Measurements from ENCODE around the gene AK8. TPM values are rescaled to one million over a fixed set of nuclear protein-coding genes. Genes with fewer than 3 reads are reported as not detected.

AK8 gene
- total RNA-seq, 1 donor from 2014 or later = 0.93 TPM

DNA sequence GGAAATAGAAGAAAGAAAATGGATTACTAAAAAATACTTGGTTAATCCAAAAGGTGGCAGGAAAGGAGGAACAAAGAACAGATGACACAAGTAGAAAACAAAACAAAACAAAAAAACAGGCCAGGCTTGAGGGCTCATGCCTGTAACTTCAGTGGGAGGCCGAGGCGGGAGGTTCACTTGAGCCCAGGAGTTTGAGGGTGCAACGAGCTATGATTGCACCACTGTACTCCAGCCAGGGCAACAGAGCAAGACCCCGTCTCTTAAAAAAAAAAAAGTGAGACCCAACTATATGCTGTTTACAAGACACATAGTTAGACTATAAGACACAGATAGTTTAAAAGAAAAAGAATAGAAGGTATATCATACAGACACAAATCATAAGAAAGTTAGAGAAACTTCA lies 59.5 kb downstream of the AK8 start:
- TF ChIP-seq, protein P1, sequence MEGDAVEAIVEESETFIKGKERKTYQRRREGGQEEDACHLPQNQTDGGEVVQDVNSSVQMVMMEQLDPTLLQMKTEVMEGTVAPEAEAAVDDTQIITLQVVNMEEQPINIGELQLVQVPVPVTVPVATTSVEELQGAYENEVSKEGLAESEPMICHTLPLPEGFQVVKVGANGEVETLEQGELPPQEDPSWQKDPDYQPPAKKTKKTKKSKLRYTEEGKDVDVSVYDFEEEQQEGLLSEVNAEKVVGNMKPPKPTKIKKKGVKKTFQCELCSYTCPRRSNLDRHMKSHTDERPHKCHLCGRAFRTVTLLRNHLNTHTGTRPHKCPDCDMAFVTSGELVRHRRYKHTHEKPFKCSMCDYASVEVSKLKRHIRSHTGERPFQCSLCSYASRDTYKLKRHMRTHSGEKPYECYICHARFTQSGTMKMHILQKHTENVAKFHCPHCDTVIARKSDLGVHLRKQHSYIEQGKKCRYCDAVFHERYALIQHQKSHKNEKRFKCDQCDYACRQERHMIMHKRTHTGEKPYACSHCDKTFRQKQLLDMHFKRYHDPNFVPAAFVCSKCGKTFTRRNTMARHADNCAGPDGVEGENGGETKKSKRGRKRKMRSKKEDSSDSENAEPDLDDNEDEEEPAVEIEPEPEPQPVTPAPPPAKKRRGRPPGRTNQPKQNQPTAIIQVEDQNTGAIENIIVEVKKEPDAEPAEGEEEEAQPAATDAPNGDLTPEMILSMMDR (IDR thresholded peaks at IDR 0.05) = no peak
- intact Hi-C loops (cut with micrococcal nuclease) = no loop called here
- Mint-ChIP-seq H3K4me3 (no peak overlapping the region), H3K27ac (no peak overlapping the region), H3K36me3 (ENCODE audit: low read depth) (no peaks in the 10 kb centered on the region), H3K9me3 (no peaks in the 10 kb centered on the region), H3K27me3 (peaks cover 3% of the 10 kb centered on the region), H3K4me1 (no peaks in the 10 kb centered on the region)
- no peak for DNase-seq
- ChIA-PET CTCF (no interaction called here), POLR2A (no interaction called here)
- no peak for ATAC-seq (ENCODE audit: low read depth)

DNA sequence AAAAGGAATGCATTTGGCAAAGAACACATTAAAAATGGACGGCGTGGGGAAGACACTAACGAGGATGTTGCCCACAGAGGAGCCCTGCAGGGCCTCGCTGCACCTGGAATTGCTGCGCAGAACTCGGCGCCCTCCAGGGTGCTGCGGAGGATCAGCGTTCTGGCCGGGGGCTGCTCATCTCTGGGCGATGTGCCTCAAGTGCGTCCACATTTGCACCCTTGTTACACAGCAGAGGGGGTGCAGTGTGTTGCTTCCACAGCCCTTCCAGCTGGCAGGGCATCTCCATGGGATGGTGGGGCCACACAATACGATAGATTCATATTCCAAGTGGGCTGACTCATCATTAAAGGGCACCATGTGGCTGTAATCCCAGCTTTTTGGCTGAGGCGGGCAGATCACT lies 63.1 kb downstream of the AK8 start:
- peaks cover 6% of the 10 kb centered on the region for H3K4me1 Mint-ChIP-seq
- intact Hi-C loops (cut with micrococcal nuclease) = no loop called here

DNA sequence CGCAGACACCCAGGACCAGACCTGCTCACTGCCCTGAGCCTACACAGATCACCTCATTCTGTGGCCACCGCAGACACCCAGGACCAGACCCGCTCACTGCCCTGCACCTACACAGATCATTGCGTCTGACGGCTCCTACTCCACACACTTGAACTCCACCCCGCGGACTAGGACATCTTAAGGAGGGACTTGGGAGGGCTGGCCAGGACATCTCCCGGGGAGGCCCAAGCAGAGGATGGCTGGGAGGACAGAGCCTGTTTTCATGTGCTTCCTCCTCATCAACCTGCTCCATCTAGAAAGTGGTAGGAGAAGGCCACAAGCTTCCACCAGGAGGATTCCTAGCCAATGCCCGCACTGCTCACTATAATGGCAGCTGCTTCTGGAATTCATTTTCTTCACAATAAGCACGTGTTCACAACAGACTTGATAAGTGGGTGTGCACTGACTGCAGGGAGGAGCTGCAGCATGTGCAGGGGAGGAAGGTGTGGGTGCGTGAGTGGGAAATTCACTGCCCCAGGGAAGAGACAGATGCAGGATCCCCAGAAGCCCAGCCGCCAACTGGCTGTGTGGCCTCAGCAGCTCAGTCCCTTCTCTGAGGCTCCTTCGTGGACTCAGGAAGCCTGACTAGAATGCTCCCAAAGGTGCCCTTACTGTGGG lies 64.8 kb downstream of the AK8 start:
- no peak overlapping the region for H3K27ac Mint-ChIP-seq
- CTCF ChIA-PET = no interaction called here
- intact Hi-C loops (cut with micrococcal nuclease) = no loop called here
- H3K4me3 Mint-ChIP-seq = no peak overlapping the region
- DNase-seq (no peak), ATAC-seq (ENCODE audit: low read depth) (no peak)
- H3K36me3 Mint-ChIP-seq (ENCODE audit: low read depth) = no peaks in the 10 kb centered on the region
- TF ChIP-seq, protein P1 (IDR thresholded peaks at IDR 0.05) = no peak
- no peaks in the 10 kb centered on the region for H3K9me3 Mint-ChIP-seq
- POLR2A ChIA-PET = no interaction called here
- H3K27me3 Mint-ChIP-seq = peaks cover 16% of the 10 kb centered on the region
- H3K4me1 Mint-ChIP-seq = peaks cover 13% of the 10 kb centered on the region

More for the DNA sequence above, 63.1 kb downstream of the AK8 start:
- DNase-seq (no peak), ATAC-seq (ENCODE audit: low read depth) (no peak)
- TF ChIP-seq, protein P1 (IDR thresholded peaks at IDR 0.05) = no peak
- ChIA-PET CTCF (no interaction called here), POLR2A (no interaction called here)
- Mint-ChIP-seq H3K27me3 (peaks cover 15% of the 10 kb centered on the region), H3K36me3 (ENCODE audit: low read depth) (no peaks in the 10 kb centered on the region), H3K27ac (no peak overlapping the region), H3K9me3 (no peaks in the 10 kb centered on the region), H3K4me3 (no peak overlapping the region)

DNA sequence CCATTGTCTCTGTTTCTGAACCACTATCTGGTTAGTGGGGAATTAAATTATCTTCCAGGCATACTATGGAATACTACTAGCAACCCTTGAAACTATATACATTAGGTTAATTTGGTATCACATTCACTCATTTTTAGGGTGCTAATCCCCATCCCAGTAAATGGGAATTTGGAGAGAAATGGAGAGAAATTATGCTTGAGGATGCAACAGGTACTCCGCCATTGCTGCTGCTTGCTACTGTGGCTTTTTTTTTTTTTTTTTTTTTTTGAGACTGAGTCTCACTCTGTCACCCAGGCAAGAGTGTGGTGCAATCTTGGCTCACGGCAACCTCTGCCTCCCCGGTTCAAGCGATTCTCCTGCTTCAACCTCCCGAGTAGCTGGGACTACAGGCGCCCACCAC lies 66.1 kb downstream of the AK8 start:
- Mint-ChIP-seq H3K27ac (no peak overlapping the region), H3K36me3 (ENCODE audit: low read depth) (no peaks in the 10 kb centered on the region), H3K4me1 (peaks cover 13% of the 10 kb centered on the region), H3K4me3 (no peak overlapping the region), H3K9me3 (no peaks in the 10 kb centered on the region), H3K27me3 (peaks cover 16% of the 10 kb centered on the region)
- ChIA-PET POLR2A (no interaction called here), CTCF (interaction anchor here (0.9 kb wide), 1 partner anchor 163 kb away, joined by 3 read pairs; no protein-coding TSS in a partner anchor)
- no peak for DNase-seq
- TF ChIP-seq, protein P1 (IDR thresholded peaks at IDR 0.05) = no peak
- intact Hi-C loops (cut with micrococcal nuclease) = no loop called here
- ATAC-seq (ENCODE audit: low read depth) = no peak

DNA sequence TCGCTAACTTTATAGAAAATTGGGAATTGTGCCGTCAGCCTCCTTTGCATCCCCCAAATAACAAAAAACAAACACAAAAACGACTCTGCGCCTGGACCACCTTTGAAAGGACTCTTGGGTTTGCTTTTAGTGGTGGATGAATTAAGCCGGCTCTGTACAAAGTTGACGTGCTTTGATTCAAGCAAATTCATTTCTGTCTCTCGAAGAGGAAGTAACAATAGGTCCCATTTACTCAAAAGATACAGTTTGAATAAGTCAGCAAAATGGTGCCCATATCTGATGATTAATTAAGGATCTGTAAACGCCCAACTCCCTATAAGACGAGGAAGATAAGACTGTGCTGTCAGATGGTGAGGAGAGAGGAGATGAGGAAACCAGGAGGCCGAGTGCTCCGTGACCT lies 67.8 kb downstream of the AK8 start:
- peaks cover 19% of the 10 kb centered on the region for H3K27me3 Mint-ChIP-seq

More for the DNA sequence above, 67.8 kb downstream of the AK8 start:
- Mint-ChIP-seq H3K27ac (no peak overlapping the region), H3K4me1 (peaks cover 16% of the 10 kb centered on the region), H3K4me3 (no peak overlapping the region), H3K9me3 (no peaks in the 10 kb centered on the region), H3K36me3 (ENCODE audit: low read depth) (no peaks in the 10 kb centered on the region)
- no peak for ATAC-seq (ENCODE audit: low read depth)
- intact Hi-C loops (cut with micrococcal nuclease) = no loop called here
- DNase-seq = no peak
- CTCF ChIA-PET = no interaction called here
- TF ChIP-seq, protein P1 (IDR thresholded peaks at IDR 0.05) = no peak
- POLR2A ChIA-PET = interaction anchor here (0.5 kb wide), 1 partner anchor 38 kb away, joined by 3 read pairs; no protein-coding TSS in a partner anchor

Measured in activated B cell treated with CpG ODN at 0.5 μM for 24 hours (primary cell).